A549 (cell line): ENCODE results near the gene ATP8B2. TPM values are rescaled to one million over a fixed set of nuclear protein-coding genes. Genes with fewer than 3 reads are reported as not detected.

Experiments used
- ATAC-seq, 2 experiments: fragments of 200-7000 bp in 1 of 2; fragments of >200 bp in 1 of 2; cut with Nextera tagmentation in 1 of 2; cut with Tn5 transposase in 1 of 2; 3 replicates each; pipeline versions ENCODE4 v1.8.0 to v1.9.1; 2018 to 2020; ENCODE audit warnings: mild to moderate bottlenecking in 1 of 2, moderate library complexity in 1 of 2
- CTCF ChIA-PET: fragments of 300-600 bp; sonication (Branson Sonifier 250); formaldehyde crosslinking; extraction: SDS; loops from one replicate; lab custom pipeline; 2021; ENCODE audit warnings: antibody characterized with exemption, inconsistent platforms; lab: Yijun Ruan, JAX
- POLR2A ChIA-PET: fragments of 350-600 bp; formaldehyde crosslinking; extraction: SDS; loops from one replicate; lab custom pipeline; 2021; ENCODE audit warnings: antibody characterized with exemption, inconsistent platforms; lab: Yijun Ruan, JAX
- DNase-seq, 2 experiments: peaks; one replicate each; pipeline versions ENCODE4 v3.0.0 to v3.0.0-alpha.2; 2011 to 2016; ENCODE audit warnings: low read depth in 1 of 2, low spot score in 1 of 2
- FAIRE-seq: peaks from 2 replicates; lab custom pipeline; 2011; peaks lifted over from hg19 to GRCh38; lab: Jason Lieb, UNC
- H3K27ac ChIP-seq, 2 experiments: fragments of >200 bp; sonication (Bioruptor Twin); formaldehyde crosslinking; 3 replicates each; pipeline ENCODE4 v1.5.1; 2016 to 2017
- H3K4me1 ChIP-seq: fragments of >200 bp; sonication (Bioruptor Twin); formaldehyde crosslinking; 3 replicates; pipeline ENCODE4 v1.6.1; 2016
- H3K4me2 ChIP-seq: fragments of >200 bp; sonication (Bioruptor Twin); formaldehyde crosslinking; 3 replicates; pipeline ENCODE4 v1.6.1; 2016
- H3K4me3 ChIP-seq: fragments of >200 bp; sonication (Bioruptor Twin); formaldehyde crosslinking; 3 replicates; pipeline ENCODE4 v1.5.1; 2016
- H3K9me3 ChIP-seq: fragments of >200 bp; sonication (Bioruptor Twin); formaldehyde crosslinking; 3 replicates; pipeline ENCODE4 v1.6.1; 2016
- BCL3 ChIP-seq: fragments of >200 bp; sonication (Bioruptor Twin); formaldehyde crosslinking; IDR thresholded peaks from 3 replicates; pipeline ENCODE4 v1.6.1; 2016
- CHD2 ChIP-seq: fragments of 150-350 bp; IDR thresholded peaks from 2 replicates; pipeline ENCODE4 v1.6.1; 2014; ENCODE audit warnings: low read length; ENCODE audit not compliant: partially characterized antibody
- EP300 ChIP-seq, 2 experiments: fragments of >200 bp; sonication (Bioruptor Twin); formaldehyde crosslinking; IDR thresholded peaks; 2 replicates in 1 of 2; 3 replicates in 1 of 2; pipeline ENCODE4 v1.6.1; 2016 to 2017
- FOSB ChIP-seq: fragments of 250-450 bp; sonication (Bioruptor Pico); IDR thresholded peaks from 2 replicates; pipeline ENCODE4 v1.5.0; 2020; ENCODE audit warnings: mild to moderate bottlenecking, moderate library complexity
- FOSL2 ChIP-seq, 2 experiments: fragments of 450-650 bp in 1 of 2; fragments of >200 bp in 1 of 2; sonication (Bioruptor Twin) in 1 of 2; formaldehyde crosslinking; IDR thresholded peaks; 2 replicates each; pipeline versions ENCODE4 v1.5.0 to v1.6.1; 2016 to 2020; ENCODE audit warnings: mild to moderate bottlenecking in 1 of 2, moderate library complexity in 1 of 2
- GATA3 ChIP-seq: IDR thresholded peaks from 2 replicates; pipeline ENCODE4 v1.6.1; 2012; ENCODE audit warnings: borderline replicate concordance
- HDAC2 ChIP-seq: fragments of 200-600 bp; sonication (generic); IDR thresholded peaks from 2 replicates; pipeline ENCODE4 v1.6.1; 2016
- HMGXB4 ChIP-seq: fragments of 250-450 bp; sonication (Bioruptor Pico); IDR thresholded peaks from 2 replicates; pipeline ENCODE4 v1.5.0; 2021; ENCODE audit warnings: mild to moderate bottlenecking, moderate library complexity, borderline replicate concordance
- HOXB13 ChIP-seq: fragments of 250-450 bp; sonication (Bioruptor Pico); IDR thresholded peaks from 2 replicates; pipeline ENCODE4 v1.5.0; 2020; ENCODE audit warnings: low read depth, mild to moderate bottlenecking, moderate library complexity
- HOXB5 ChIP-seq: fragments of 250-450 bp; sonication (Bioruptor Pico); IDR thresholded peaks from 2 replicates; pipeline ENCODE4 v1.5.0; 2020; ENCODE audit warnings: mild to moderate bottlenecking, moderate library complexity
- MAFK ChIP-seq: fragments of 450-650 bp; IDR thresholded peaks from 2 replicates; pipeline ENCODE4 v1.6.1; 2014; ENCODE audit not compliant: partially characterized antibody
- MYC ChIP-seq: IDR thresholded peaks from 2 replicates; pipeline ENCODE4 v1.6.1; 2012; ENCODE audit warnings: mild to moderate bottlenecking, inconsistent platforms, low read length, improper control_type of control experiment, borderline replicate concordance
- NR3C1 ChIP-seq: fragments of >200 bp; sonication (Bioruptor Twin); formaldehyde crosslinking; IDR thresholded peaks from 3 replicates; pipeline ENCODE4 v1.6.1; 2017
- PHF8 ChIP-seq: fragments of 200-600 bp; sonication (generic); IDR thresholded peaks from 2 replicates; pipeline ENCODE4 v1.6.1; 2016; ENCODE audit warnings: low read depth, mild to moderate bottlenecking, antibody characterized with exemption, moderate library complexity, borderline replicate concordance
- POLR2AphosphoS2 ChIP-seq: conservative IDR thresholded peaks from 2 replicates; pipeline ENCODE4 v1.6.1; 2012; ENCODE audit warnings: low read length, improper control_type of control experiment, inconsistent platforms
- RAD21 ChIP-seq, 2 experiments: fragments of >200 bp in 1 of 2; sonication (Bioruptor Twin) in 1 of 2; formaldehyde crosslinking in 1 of 2; IDR thresholded peaks in 1 of 2; conservative IDR thresholded peaks in 1 of 2; 2 replicates in 1 of 2; 3 replicates in 1 of 2; pipeline ENCODE4 v1.6.1; 2012 to 2018; ENCODE audit warnings: inconsistent platforms in 1 of 2
- RNF2 ChIP-seq: fragments of 200-600 bp; sonication (generic); IDR thresholded peaks from 2 replicates; pipeline ENCODE4 v1.6.1; 2016; ENCODE audit warnings: low read depth, mild to moderate bottlenecking, antibody characterized with exemption, moderate library complexity, borderline replicate concordance
- SMC3 ChIP-seq: fragments of >200 bp; sonication (Bioruptor Twin); formaldehyde crosslinking; IDR thresholded peaks from 3 replicates; pipeline ENCODE4 v1.6.1; 2018; ENCODE audit warnings: inconsistent platforms
- TFCP2L1 ChIP-seq: fragments of 250-450 bp; sonication (Bioruptor Pico); IDR thresholded peaks from 2 replicates; pipeline ENCODE4 v1.5.0; 2021; ENCODE audit warnings: mild to moderate bottlenecking
- WGBS: methylation state at CpG from one replicate; pipeline ENCODE4 v1.1.6; 2017; ENCODE audit errors: missing lambda C conversion rate; 5-methylcytosine and 5-hydroxymethylcytosine counted together
- polyA plus RNA-seq, 4 experiments: library from polyadenylated mRNA; depleted of rRNA in 3 of 4; stranded (reverse); fragments of >200 nt; fragmentation: RNase III in 1 of 4; extraction: RNeasy Plus Mini Kit Qiagen cat#74134 plus additional on column Dnase treatment in 1 of 4; gene quantifications; 2 replicates in 3 of 4; 3 replicates in 1 of 4; pipeline ENCODE4 v1.2.3, GENCODE V29; 2011 to 2017

The ATP8B2 gene
- polyA plus RNA-seq, 2 of the 4 experiments (the other 2 are of a cell fraction) = 12.7 to 17.5 TPM

GRCh38 chr1:154295408-154296235, 29.7 kb upstream of the ATP8B2 start:
- 26% methylated on average over 8 of the region's 8 CpGs for WGBS
- Histone ChIP-seq H3K4me1 (no peaks in the 10 kb centered on the region), H3K4me2 (no peak overlapping the region), H3K9me3 (peaks cover 30% of the 10 kb centered on the region), H3K4me3 (no peak overlapping the region), H3K27ac (no peak overlapping the region)
- DNase-seq (no peak), ATAC-seq (no peak), FAIRE-seq (no peak)
- peak; percentile 64; the same call in 1 of the 2 replicates for TF ChIP-seq HDAC2
- no peak for TF ChIP-seq NR3C1
- POLR2A ChIA-PET = no interaction called here
- CTCF ChIA-PET = interaction anchor here (0.6 to 1.5 kb wide), 3 partner anchors 31 to 168 kb away, joined by 3 to 5 read pairs (median 5); no protein-coding TSS in a partner anchor

GRCh38 chr1:154301582-154301981, 23.7 kb upstream of the ATP8B2 start:
- no peaks in the 10 kb centered on the region for H3K4me1 ChIP-seq
- FAIRE-seq = no peak
- no peak overlapping the region for H3K4me3 ChIP-seq
- H3K4me2 ChIP-seq = no peak overlapping the region
- H3K27ac ChIP-seq = no peak overlapping the region
- 96% methylated on average over 1 of the region's 1 CpG for WGBS
- H3K9me3 ChIP-seq = 0 out of 3 replicates have a peak, but pooled peaks cover 4% of the 10 kb centered on the region
- ChIA-PET POLR2A (no interaction called here), CTCF (interaction anchor here (1.1 kb wide), 2 partner anchors 24 to 33 kb away, joined by 3 read pairs; partner anchors contain the start of gene ATP8B2)
- no peak for TF ChIP-seq FOSB (CRISPR knock-in tag)
- TF ChIP-seq RNF2 = no peak
- no peak for TF ChIP-seq CHD2
- TF ChIP-seq GATA3 = no peak
- TF ChIP-seq HMGXB4 (CRISPR knock-in tag) = no peak
- no peak for TF ChIP-seq HOXB13 (CRISPR knock-in tag)
- TF ChIP-seq RAD21 (conservative IDR thresholded peaks at IDR 0.05 in 1 of 2, IDR thresholded peaks at IDR 0.05 in 1 of 2) = no peak
- no peak for TF ChIP-seq HOXB5 (CRISPR knock-in tag)
- no peak for TF ChIP-seq POLR2AphosphoS2
- no peak for TF ChIP-seq SMC3
- no peak for DNase-seq
- ATAC-seq = no peak

GRCh38 chr1:154304664-154305337, 20.5 kb upstream of the ATP8B2 start:
- ChIA-PET CTCF (interaction anchor here (0.6 to 2.9 kb wide), 6 partner anchors 13 to 30 kb away, joined by 3 to 12 read pairs (median 4); no protein-coding TSS in a partner anchor), POLR2A (interaction anchor here (0.8 kb wide), 1 partner anchor 314 kb away, joined by 3 read pairs; the partner anchor contains the start of gene RPS27)
- no peak for TF ChIP-seq RNF2
- no peak for TF ChIP-seq HOXB5 (CRISPR knock-in tag)
- no peak for TF ChIP-seq BCL3
- TF ChIP-seq FOSL2 (IDR thresholded peaks at IDR 0.05) = no peak
- TF ChIP-seq FOSL2 (CRISPR knock-in tag; IDR thresholded peaks at IDR 0.05) = no peak
- no peak for TF ChIP-seq MAFK
- no peak for TF ChIP-seq PHF8
- TF ChIP-seq EP300 (IDR thresholded peaks at IDR 0.05) = no peak
- no peak for TF ChIP-seq MYC
- TF ChIP-seq TFCP2L1 (CRISPR knock-in tag) = no peak
- no peak overlapping the region for H3K27ac ChIP-seq
- FAIRE-seq (no peak), ATAC-seq (peak in 1 of 2 experiments; percentile 49; a peak in 3 of 6 replicates), DNase-seq (no peak)
- H3K4me1 ChIP-seq = no peaks in the 10 kb centered on the region
- no peak overlapping the region for H3K4me3 ChIP-seq
- H3K9me3 ChIP-seq = no peaks in the 10 kb centered on the region
- H3K4me2 ChIP-seq = no peak overlapping the region
- WGBS = 30% methylated on average over 9 of the region's 9 CpGs
